GM19467 (cell line): ENCODE results near the gene PAGE2.
"Not testable (repeated sequence)": the region's sequence is repeated elsewhere in the genome, so short reads cannot be mapped to it uniquely, and the experiment has no call there.

Experiments
- ATAC-seq: cut with Tn5 transposase; IDR thresholded peaks from one replicate; pipeline ENCODE4 v1.9.1; 2021; ENCODE audit warnings: mild to moderate bottlenecking, moderate library complexity; ENCODE audit not compliant: unreplicated experiment

PAGE2 gene

GRCh38 chrX:55120761-55121358 is 32.0 kb downstream of the PAGE2 start:
- no peak for ATAC-seq

GRCh38 chrX:55123900-55124299 is 35.1 kb downstream of the PAGE2 start:
- no peak for ATAC-seq

- ATAC-seq: no peak
These were observed 38.9 kb downstream of the PAGE2 start for GRCh38 chrX:55127692-55128091.

- no peak for ATAC-seq
These were observed 40.5 kb downstream of the PAGE2 start for GRCh38 chrX:55129361-55129760.

- ATAC-seq: no peak
These were observed 41.7 kb downstream of the PAGE2 start for GRCh38 chrX:55130481-55130880.

- no peak for ATAC-seq
These were observed 43.6 kb downstream of the PAGE2 start for GRCh38 chrX:55132416-55132815.

GRCh38 chrX:55135171-55135570 is 46.4 kb downstream of the PAGE2 start:
- no peak for ATAC-seq

GRCh38 chrX:55140800-55141199 is 52.0 kb downstream of the PAGE2 start:
- ATAC-seq: not testable (repeated sequence)
